SU-DHL-6 (cell line): Measurements from ENCODE around the gene HSD17B12.

Experiments used
- CTCF ChIP-seq: fragments of 200-600 bp; sonication (generic); IDR thresholded peaks from one replicate; pipeline ENCODE4 v1.5.1; 2017; ENCODE audit warnings: antibody characterized with exemption, mild to moderate bottlenecking, low read length, moderate library complexity; ENCODE audit not compliant: insufficient read depth, poor library complexity, severe bottlenecking
- EZH2phosphoT487 ChIP-seq: fragments of 200-600 bp; sonication (generic), shearing (Covaris generic); conservative IDR thresholded peaks from 2 replicates; pipeline ENCODE4 v1.6.1; 2018; ENCODE audit warnings: mild to moderate bottlenecking, antibody characterized with exemption, low read length, moderate library complexity, mixed read lengths

- TF ChIP-seq CTCF (no peak), EZH2phosphoT487 (no peak)
Observed at GRCh38 chr11:43803766-43804165, 123.2 kb downstream of the HSD17B12 start.
